ENCODE measurements around the gene CDHR1. TPM values are rescaled to one million over a fixed set of nuclear protein-coding genes. Genes with fewer than 3 reads are reported as not detected.
"Not testable (repeated sequence)": the region's sequence is repeated elsewhere in the genome, so short reads cannot be mapped to it uniquely, and the experiment has no call there.

CDHR1 gene
- total RNA-seq, 1 experiment from 2014 or later: 0.10 TPM

DNA sequence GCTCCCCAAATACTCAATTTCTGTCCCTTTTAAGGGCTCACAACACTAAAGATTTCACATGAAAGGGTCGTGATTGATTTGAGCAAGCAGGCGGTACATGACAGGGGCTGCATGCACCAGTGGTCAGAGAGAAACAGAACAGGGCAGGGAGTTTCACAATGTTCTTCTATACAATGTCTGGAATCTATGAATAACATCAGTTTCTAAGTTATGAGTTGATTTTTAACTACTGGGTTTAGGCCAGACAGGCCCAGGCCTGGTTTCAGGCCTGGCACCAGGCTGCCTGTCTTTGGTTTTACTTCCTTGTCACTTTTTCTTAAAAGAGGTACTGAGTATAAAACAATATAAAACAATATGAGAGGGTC, 27.1 kb upstream of the CDHR1 start:
- not testable (repeated sequence) for H3K27me3 ChIP-seq; H3K27ac ChIP-seq; H3K36me3 ChIP-seq; H3K9me3 ChIP-seq (replicated peaks); H3K4me3 ChIP-seq; H3K4me1 ChIP-seq; DNase-seq

GRCh38 chr10:84168382-84168781, 26.0 kb upstream of the CDHR1 start:
- H3K36me3 ChIP-seq; H3K27ac ChIP-seq; H3K27me3 ChIP-seq; DNase-seq; H3K4me3 ChIP-seq; H3K4me1 ChIP-seq; H3K9me3 ChIP-seq (replicated peaks): not testable (repeated sequence)

DNA sequence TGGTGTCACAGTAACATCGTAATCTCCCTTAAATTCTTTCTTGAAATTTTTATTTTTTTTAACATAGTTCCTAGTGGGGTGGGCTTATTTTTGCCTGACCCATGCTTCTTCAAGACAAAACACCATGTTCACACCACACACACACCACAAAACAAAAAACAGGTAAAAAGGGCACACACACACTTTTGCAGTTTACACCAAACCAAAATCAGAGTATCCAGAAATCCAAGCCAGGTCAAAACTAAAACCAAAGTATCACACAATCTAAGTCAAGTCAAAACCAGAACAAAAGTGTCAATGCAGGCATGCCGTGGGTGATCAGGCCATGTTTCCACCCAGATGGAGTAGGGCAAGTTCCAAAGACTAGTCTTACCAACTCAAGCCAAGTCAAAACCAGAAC, 23.1 kb upstream of the CDHR1 start:
- DNase-seq; H3K4me3 ChIP-seq; H3K27ac ChIP-seq; H3K27me3 ChIP-seq; H3K9me3 ChIP-seq (replicated peaks); H3K36me3 ChIP-seq; H3K4me1 ChIP-seq: not testable (repeated sequence)

- H3K4me1 ChIP-seq; H3K36me3 ChIP-seq; DNase-seq; H3K4me3 ChIP-seq; H3K27me3 ChIP-seq; H3K27ac ChIP-seq; H3K9me3 ChIP-seq (replicated peaks): not testable (repeated sequence)
These were observed 22.5 kb upstream of the CDHR1 start for GRCh38 chr10:84171700-84172466.

- no peaks in the 10 kb centered on the region for H3K4me1 ChIP-seq
- H3K27ac ChIP-seq: no peak overlapping the region
- H3K9me3 ChIP-seq (replicated peaks): no peaks in the 10 kb centered on the region
- no peak for DNase-seq
- H3K4me3 ChIP-seq: no peak overlapping the region
- no peaks in the 10 kb centered on the region for H3K36me3 ChIP-seq
- no peaks in the 10 kb centered on the region for H3K27me3 ChIP-seq
These were observed 21.6 kb upstream of the CDHR1 start for GRCh38 chr10:84172467-84173356.

DNA sequence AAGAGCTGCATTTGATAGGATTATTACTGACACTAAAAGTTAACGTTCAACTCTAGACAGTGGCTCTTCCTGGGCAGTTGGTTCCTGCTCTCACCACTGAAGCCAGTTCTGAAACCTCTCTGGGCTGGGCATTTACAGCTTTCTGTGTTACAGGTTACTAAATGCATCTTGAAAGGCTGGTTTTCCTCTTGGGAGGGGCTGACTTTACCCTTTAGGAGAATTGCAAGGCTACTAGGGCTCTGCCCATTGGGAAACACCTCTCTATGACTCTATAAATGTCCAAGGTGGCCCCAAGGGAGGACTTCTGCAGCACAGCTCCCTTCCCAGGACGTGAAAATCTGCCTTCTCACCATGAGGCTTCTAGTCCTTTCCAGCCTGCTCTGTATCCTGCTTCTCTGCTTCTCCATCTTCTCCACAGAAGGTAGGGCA, 20.8 kb upstream of the CDHR1 start, which contains the start of gene GPR15LG:
GPR15LG (plus strand) TSS at position 301 of the 429 bp plus-strand sequence; CDS start at position 352, 51 bp downstream.
- H3K9me3 ChIP-seq (replicated peaks): no peaks in the 10 kb centered on the region
- no peaks in the 10 kb centered on the region for H3K27me3 ChIP-seq
- H3K4me3 ChIP-seq: no peak within 1 kb of the TSS
- no peaks in the 10 kb centered on the region for H3K36me3 ChIP-seq
- H3K27ac ChIP-seq: no peak within 1 kb of the TSS
- H3K4me1 ChIP-seq: no peaks in the 10 kb centered on the region
- no peak for DNase-seq

GRCh38 chr10:84175436-84175835, 18.9 kb upstream of the CDHR1 start:
- no peak for DNase-seq
- no peaks in the 10 kb centered on the region for H3K27me3 ChIP-seq
- H3K27ac ChIP-seq: no peak overlapping the region
- no peak overlapping the region for H3K4me3 ChIP-seq
- no peaks in the 10 kb centered on the region for H3K36me3 ChIP-seq
- no peaks in the 10 kb centered on the region for H3K4me1 ChIP-seq
- no peaks in the 10 kb centered on the region for H3K9me3 ChIP-seq (replicated peaks)

- Histone ChIP-seq H3K27me3 (no peaks in the 10 kb centered on the region), H3K9me3 (replicated peaks) (no peaks in the 10 kb centered on the region), H3K27ac (no peak overlapping the region), H3K36me3 (no peaks in the 10 kb centered on the region), H3K4me1 (no peaks in the 10 kb centered on the region), H3K4me3 (no peak overlapping the region)
- no peak for DNase-seq
These were observed 18.0 kb upstream of the CDHR1 start for GRCh38 chr10:84176351-84176750.

GRCh38 chr10:84176836-84177474, 17.4 kb upstream of the CDHR1 start:
- Histone ChIP-seq H3K9me3 (replicated peaks) (no peaks in the 10 kb centered on the region), H3K4me1 (no peaks in the 10 kb centered on the region), H3K27me3 (no peaks in the 10 kb centered on the region), H3K36me3 (no peaks in the 10 kb centered on the region), H3K4me3 (no peak overlapping the region), H3K27ac (no peak overlapping the region)
- DNase-seq: no peak

- Histone ChIP-seq H3K27me3 (no peaks in the 10 kb centered on the region), H3K4me3 (no peak overlapping the region), H3K9me3 (replicated peaks) (no peaks in the 10 kb centered on the region), H3K27ac (no peak overlapping the region), H3K4me1 (no peaks in the 10 kb centered on the region), H3K36me3 (no peaks in the 10 kb centered on the region)
- DNase-seq: no peak
These were observed 16.7 kb upstream of the CDHR1 start for GRCh38 chr10:84177541-84178141.

GRCh38 chr10:84178160-84178609, 16.2 kb upstream of the CDHR1 start:
- Histone ChIP-seq H3K27me3 (no peaks in the 10 kb centered on the region), H3K4me1 (no peaks in the 10 kb centered on the region), H3K36me3 (no peaks in the 10 kb centered on the region), H3K9me3 (replicated peaks) (no peaks in the 10 kb centered on the region), H3K27ac (no peak overlapping the region), H3K4me3 (no peak overlapping the region)
- DNase-seq: no peak

GRCh38 chr10:84179059-84179710, 15.2 kb upstream of the CDHR1 start:
- no peak for DNase-seq

GRCh38 chr10:84180386-84180785, 14.0 kb upstream of the CDHR1 start:
- H3K4me1 ChIP-seq; H3K4me3 ChIP-seq; H3K27ac ChIP-seq; H3K9me3 ChIP-seq (replicated peaks); H3K27me3 ChIP-seq; H3K36me3 ChIP-seq; DNase-seq: not testable (repeated sequence)

More at GRCh38 chr10:84179059-84179710, 15.2 kb upstream of the CDHR1 start:
- no peaks in the 10 kb centered on the region for H3K27me3 ChIP-seq
- H3K9me3 ChIP-seq (replicated peaks): no peaks in the 10 kb centered on the region
- H3K27ac ChIP-seq: no peak overlapping the region
- H3K4me3 ChIP-seq: no peak overlapping the region
- H3K4me1 ChIP-seq: no peaks in the 10 kb centered on the region
- H3K36me3 ChIP-seq: no peaks in the 10 kb centered on the region

DNA sequence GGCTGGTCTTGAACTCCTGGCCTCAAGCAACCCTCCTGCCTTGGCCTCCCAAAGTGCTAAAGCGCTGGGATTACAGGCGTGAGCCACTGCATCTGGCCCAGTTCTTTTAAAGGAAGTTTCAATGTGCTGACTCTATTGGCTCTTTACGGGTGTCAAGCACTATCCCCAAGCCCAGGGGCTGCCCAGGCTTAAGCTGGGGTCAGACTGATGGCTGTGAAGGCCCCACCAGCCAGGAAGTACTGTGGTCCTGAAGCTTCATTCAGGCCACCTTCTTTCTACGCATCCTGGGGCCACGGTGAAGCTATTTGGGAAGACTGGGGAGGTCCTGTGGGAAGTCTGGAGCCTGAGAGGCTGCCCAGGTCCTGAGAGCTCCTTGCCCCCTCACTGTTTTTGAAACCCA, 12.7 kb upstream of the CDHR1 start:
- no peaks in the 10 kb centered on the region for H3K9me3 ChIP-seq (replicated peaks)
- H3K4me1 ChIP-seq: no peaks in the 10 kb centered on the region
- no peak for DNase-seq
- no peaks in the 10 kb centered on the region for H3K27me3 ChIP-seq
- no peaks in the 10 kb centered on the region for H3K36me3 ChIP-seq
- H3K27ac ChIP-seq: no peak overlapping the region
- H3K4me3 ChIP-seq: no peak overlapping the region
